Stimulated activated naive CD8-positive, alpha-beta T cell treated with anti-CD3 and anti-CD28 coated beads, Interleukin-15, Interleukin-2, amounts not matched to agents 100 ng/mL and 50 ng/mL, for 24 hours (primary cell): ENCODE data around the gene ZBTB18.

Experiments used
- H3K27ac Mint-ChIP-seq: one replicate; pipeline ENCODE4 v1.8.0; 2021; ENCODE audit warnings: mild to moderate bottlenecking, mixed read lengths
- H3K27me3 Mint-ChIP-seq: one replicate; pipeline ENCODE4 v1.8.0; 2021; ENCODE audit warnings: mixed read lengths
- H3K36me3 Mint-ChIP-seq: one replicate; pipeline ENCODE4 v1.8.0; 2021; ENCODE audit warnings: low read depth, mixed read lengths
- H3K4me1 Mint-ChIP-seq: one replicate; pipeline ENCODE4 v1.8.0; 2021; ENCODE audit warnings: low read depth, mixed read lengths
- H3K4me3 Mint-ChIP-seq: one replicate; pipeline ENCODE4 v1.8.0; 2021; ENCODE audit warnings: mild to moderate bottlenecking, mixed read lengths
- H3K9me3 Mint-ChIP-seq: one replicate; pipeline ENCODE4 v1.8.0; 2021; ENCODE audit warnings: mixed read lengths

The ZBTB18 gene

GRCh38 chr1:244099258-244099930, 48.3 kb downstream of the ZBTB18 start:
- H3K4me3 Mint-ChIP-seq, result no peak overlapping the region
- H3K9me3 Mint-ChIP-seq, result no peaks in the 10 kb centered on the region
- peaks cover 22% of the 10 kb centered on the region for H3K4me1 Mint-ChIP-seq
- no peaks in the 10 kb centered on the region for H3K36me3 Mint-ChIP-seq
- no peak overlapping the region for H3K27ac Mint-ChIP-seq
- peaks cover 3% of the 10 kb centered on the region for H3K27me3 Mint-ChIP-seq

GRCh38 chr1:244100276-244100675, 49.2 kb downstream of the ZBTB18 start:
- no peak overlapping the region for H3K27ac Mint-ChIP-seq
- peaks cover 3% of the 10 kb centered on the region for H3K27me3 Mint-ChIP-seq
- peaks cover 22% of the 10 kb centered on the region for H3K4me1 Mint-ChIP-seq

GRCh38 chr1:244100704-244101453, 49.8 kb downstream of the ZBTB18 start:
- Mint-ChIP-seq H3K27ac (no peak overlapping the region), H3K9me3 (no peaks in the 10 kb centered on the region), H3K4me3 (peak overlapping the region; percentile 10), H3K36me3 (no peaks in the 10 kb centered on the region), H3K27me3 (peaks cover 7% of the 10 kb centered on the region), H3K4me1 (peaks cover 22% of the 10 kb centered on the region)

More at GRCh38 chr1:244100276-244100675, 49.2 kb downstream of the ZBTB18 start:
- H3K36me3 Mint-ChIP-seq, result no peaks in the 10 kb centered on the region
- no peak overlapping the region for H3K4me3 Mint-ChIP-seq
- no peaks in the 10 kb centered on the region for H3K9me3 Mint-ChIP-seq

- Mint-ChIP-seq H3K27me3 (peaks cover 7% of the 10 kb centered on the region), H3K27ac (no peak overlapping the region), H3K4me1 (peaks cover 22% of the 10 kb centered on the region), H3K9me3 (no peaks in the 10 kb centered on the region), H3K4me3 (no peak overlapping the region), H3K36me3 (no peaks in the 10 kb centered on the region)
Measured at GRCh38 chr1:244102046-244102445, 51.0 kb downstream of the ZBTB18 start.

- peaks cover 21% of the 10 kb centered on the region for H3K4me1 Mint-ChIP-seq
- H3K36me3 Mint-ChIP-seq, result no peaks in the 10 kb centered on the region
- H3K4me3 Mint-ChIP-seq, result no peak overlapping the region
- peaks cover 7% of the 10 kb centered on the region for H3K27me3 Mint-ChIP-seq
- H3K27ac Mint-ChIP-seq, result no peak overlapping the region
- no peaks in the 10 kb centered on the region for H3K9me3 Mint-ChIP-seq
Measured at GRCh38 chr1:244102468-244102867, 51.4 kb downstream of the ZBTB18 start.

GRCh38 chr1:244104309-244105060, 53.4 kb downstream of the ZBTB18 start:
- peaks cover 11% of the 10 kb centered on the region for H3K27me3 Mint-ChIP-seq
- H3K9me3 Mint-ChIP-seq, result no peaks in the 10 kb centered on the region
- peaks cover 16% of the 10 kb centered on the region for H3K4me1 Mint-ChIP-seq
- H3K27ac Mint-ChIP-seq, result no peak overlapping the region
- no peak overlapping the region for H3K4me3 Mint-ChIP-seq
- no peaks in the 10 kb centered on the region for H3K36me3 Mint-ChIP-seq

- peaks cover 5% of the 10 kb centered on the region for H3K4me1 Mint-ChIP-seq
- no peak overlapping the region for H3K27ac Mint-ChIP-seq
- no peaks in the 10 kb centered on the region for H3K36me3 Mint-ChIP-seq
- peaks cover 8% of the 10 kb centered on the region for H3K27me3 Mint-ChIP-seq
- H3K9me3 Mint-ChIP-seq, result no peaks in the 10 kb centered on the region
- no peak overlapping the region for H3K4me3 Mint-ChIP-seq
Measured at GRCh38 chr1:244106176-244106575, 55.1 kb downstream of the ZBTB18 start.
